PC-9 (cell line): ENCODE measurements around the gene ATP6V0E1. TPM values are rescaled to one million over a fixed set of nuclear protein-coding genes. Genes with fewer than 3 reads are reported as not detected.
A peak's percentile ranks its signal among the peaks of the same experiment; 100 is the strongest.

Experiments used
- BruUV-seq: library from RNA; stranded (reverse); fragments of 400-500 nt; replicated peaks from 2 replicates; lab custom pipeline; 2021; lab: Mats Ljungman, UMichigan
- CTCF ChIA-PET: fragments of 300-600 bp; sonication (Branson Sonifier 250); formaldehyde crosslinking; loops from one replicate; lab custom pipeline; 2022; ENCODE audit warnings: antibody characterized with exemption; lab: Charles Lee
- POLR2A ChIA-PET: fragments of 300-600 bp; sonication (Branson Sonifier 250); formaldehyde crosslinking; loops from one replicate; lab custom pipeline; 2022; ENCODE audit warnings: antibody characterized with exemption; ENCODE audit not compliant: unreplicated experiment; lab: Charles Lee
- DNase-seq, 2 experiments: peaks; one replicate each; pipeline versions ENCODE4 v3.0.0 to v3.0.0-alpha.2; 2015 to 2022; ENCODE audit warnings: mixed read lengths in 1 of 2
- H2AFZ ChIP-seq: fragments of 200-600 bp; sonication (generic); 2 replicates; pipeline ENCODE4 v1.8.1; 2017; ENCODE audit warnings: antibody characterized with exemption
- H3F3A ChIP-seq: fragments of 200-600 bp; sonication (generic); 2 replicates; pipeline ENCODE4 v1.8.1; 2017; ENCODE audit warnings: antibody characterized with exemption, mild to moderate bottlenecking, low read depth; ENCODE audit not compliant: insufficient read depth
- H3K27ac ChIP-seq: fragments of 200-600 bp; sonication (generic); 2 replicates; pipeline ENCODE4 v1.6.1; 2016; ENCODE audit warnings: mixed run types
- H3K27me3 ChIP-seq: fragments of 200-600 bp; sonication (generic); 2 replicates; pipeline ENCODE4 v1.6.1; 2016; ENCODE audit warnings: low read depth, mixed run types; ENCODE audit not compliant: insufficient read depth
- H3K36me3 ChIP-seq: fragments of 200-600 bp; sonication (generic); 2 replicates; pipeline ENCODE4 v1.6.1; 2016; ENCODE audit warnings: low read depth, mixed run types
- H3K4me1 ChIP-seq: fragments of 200-600 bp; sonication (generic); replicated peaks from 2 replicates; pipeline ENCODE4 v1.6.1; 2016; ENCODE audit warnings: mixed run types; ENCODE audit not compliant: insufficient read depth
- H3K4me2 ChIP-seq: fragments of 200-600 bp; sonication (generic); 2 replicates; pipeline ENCODE4 v1.6.1; 2017; ENCODE audit warnings: mixed run types
- H3K4me3 ChIP-seq: fragments of 200-600 bp; sonication (generic); 2 replicates; pipeline ENCODE4 v1.6.1; 2016; ENCODE audit warnings: mixed run types
- H3K79me2 ChIP-seq: fragments of 200-600 bp; sonication (generic); 2 replicates; pipeline ENCODE4 v1.6.1; 2017; ENCODE audit warnings: low read depth, mixed run types
- H3K9me2 ChIP-seq: fragments of 200-600 bp; sonication (generic); 2 replicates; pipeline ENCODE4 v1.8.1; 2017; ENCODE audit warnings: mild to moderate bottlenecking; ENCODE audit not compliant: insufficient read depth
- H3K9me3 ChIP-seq: fragments of 200-600 bp; sonication (generic); 2 replicates; pipeline ENCODE4 v1.8.1; 2016; ENCODE audit warnings: low read depth; ENCODE audit not compliant: insufficient read depth
- H4K20me1 ChIP-seq: fragments of 200-600 bp; sonication (generic); 2 replicates; pipeline ENCODE4 v1.8.1; 2017; ENCODE audit not compliant: insufficient read depth
- EZH2 ChIP-seq: fragments of 200-600 bp; sonication (generic); IDR thresholded peaks from 2 replicates; pipeline ENCODE4 v1.8.0; 2017; ENCODE audit warnings: antibody characterized with exemption, low read depth
- intact Hi-C: fragments of 100-400 bp; cut with micrococcal nuclease; formaldehyde crosslinking; loops from one replicate; pipeline ENCODE4 v1.10.0; 2022; ENCODE audit not compliant: unreplicated experiment
- total RNA-seq: library from RNA; stranded (reverse); gene quantifications from 2 replicates; pipeline ENCODE4 v1.2.3, GENCODE V29; 2021
- TF ChIP-seq, protein P1 (sequence below): fragments of 200-600 bp; sonication (generic); conservative IDR thresholded peaks from 2 replicates; pipeline ENCODE4 v1.6.1; 2017; ENCODE audit warnings: mixed run types, antibody characterized with exemption, mild to moderate bottlenecking, moderate library complexity

The ATP6V0E1 gene
- total RNA-seq, 1 experiment from 2014 or later = 251 TPM

DNA sequence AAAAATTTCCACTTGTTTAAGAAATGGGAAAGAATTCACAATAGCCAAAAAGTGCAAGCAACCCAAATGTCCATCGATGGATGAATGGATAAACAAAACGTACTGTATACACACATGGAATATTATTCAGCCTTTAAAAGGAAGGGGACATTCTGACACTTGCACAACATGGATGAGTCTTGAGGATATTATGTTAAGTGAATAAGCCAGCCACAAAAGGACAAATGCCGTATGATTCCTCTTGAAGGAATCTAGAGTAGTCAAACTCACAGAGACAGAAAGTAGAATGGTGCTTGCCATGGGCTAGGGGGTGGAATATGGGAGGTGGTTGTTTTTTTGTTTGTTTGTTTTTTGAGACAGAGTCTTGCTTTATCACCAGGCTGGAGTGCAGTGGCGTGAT, 3.8 kb upstream of the ATP6V0E1 start:
- H3K36me3 ChIP-seq = no peaks in the 10 kb centered on the region
- no peak overlapping the region for H3K27ac ChIP-seq
- no peak overlapping the region for H2AFZ ChIP-seq
- TF ChIP-seq EZH2 = no peak
- TF ChIP-seq, protein P1, sequence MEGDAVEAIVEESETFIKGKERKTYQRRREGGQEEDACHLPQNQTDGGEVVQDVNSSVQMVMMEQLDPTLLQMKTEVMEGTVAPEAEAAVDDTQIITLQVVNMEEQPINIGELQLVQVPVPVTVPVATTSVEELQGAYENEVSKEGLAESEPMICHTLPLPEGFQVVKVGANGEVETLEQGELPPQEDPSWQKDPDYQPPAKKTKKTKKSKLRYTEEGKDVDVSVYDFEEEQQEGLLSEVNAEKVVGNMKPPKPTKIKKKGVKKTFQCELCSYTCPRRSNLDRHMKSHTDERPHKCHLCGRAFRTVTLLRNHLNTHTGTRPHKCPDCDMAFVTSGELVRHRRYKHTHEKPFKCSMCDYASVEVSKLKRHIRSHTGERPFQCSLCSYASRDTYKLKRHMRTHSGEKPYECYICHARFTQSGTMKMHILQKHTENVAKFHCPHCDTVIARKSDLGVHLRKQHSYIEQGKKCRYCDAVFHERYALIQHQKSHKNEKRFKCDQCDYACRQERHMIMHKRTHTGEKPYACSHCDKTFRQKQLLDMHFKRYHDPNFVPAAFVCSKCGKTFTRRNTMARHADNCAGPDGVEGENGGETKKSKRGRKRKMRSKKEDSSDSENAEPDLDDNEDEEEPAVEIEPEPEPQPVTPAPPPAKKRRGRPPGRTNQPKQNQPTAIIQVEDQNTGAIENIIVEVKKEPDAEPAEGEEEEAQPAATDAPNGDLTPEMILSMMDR = no peak
- no peaks in the 10 kb centered on the region for H3K27me3 ChIP-seq
- H3K4me3 ChIP-seq = no peak overlapping the region
- no peaks in the 10 kb centered on the region for H4K20me1 ChIP-seq
- ChIA-PET CTCF (interaction anchor here (0.6 to 0.7 kb wide), 2 partner anchors 52 to 168 kb away, joined by 3 read pairs; no protein-coding TSS in a partner anchor), POLR2A (no interaction called here)
- intact Hi-C loops = loop anchor here (5.0 to 10.0 kb wide), 5 partner anchors 262 to 995 kb away; partner anchors contain the start of genes BOD1 and STC2
- no peaks in the 10 kb centered on the region for H3K9me3 ChIP-seq
- no peak for DNase-seq
- peaks cover 10% of the 10 kb centered on the region; the same call in 1 of the 2 replicates for H3K79me2 ChIP-seq
- H3K4me2 ChIP-seq = no peak overlapping the region
- H3K4me1 ChIP-seq = no peaks in the 10 kb centered on the region
- H3F3A ChIP-seq = peaks cover 21% of the 10 kb centered on the region
- H3K9me2 ChIP-seq = no peaks in the 10 kb centered on the region
- no TSS peak for BruUV-seq

DNA sequence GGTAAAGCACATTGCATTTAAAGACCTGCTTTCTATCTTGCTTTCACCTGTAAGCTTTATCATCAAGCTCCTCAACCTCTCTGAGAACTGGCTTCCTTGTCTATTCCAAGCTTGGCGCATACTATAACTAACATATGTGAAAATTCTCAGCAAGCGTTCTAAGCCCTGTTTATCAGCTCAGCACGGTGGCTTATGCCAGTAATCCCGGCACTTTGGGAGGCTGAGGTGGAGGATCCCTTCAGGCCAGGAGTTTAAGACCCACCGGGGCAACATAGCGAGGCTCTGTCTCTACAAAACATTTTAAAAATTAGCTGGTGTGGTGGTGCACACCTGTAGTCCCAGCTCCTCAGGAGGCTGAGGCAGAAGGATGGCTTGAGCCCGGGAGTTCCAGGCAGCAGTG, 1.6 kb upstream of the ATP6V0E1 start:
- peaks cover 23% of the 10 kb centered on the region for H3F3A ChIP-seq
- peaks cover 31% of the 10 kb centered on the region for H3K79me2 ChIP-seq
- intact Hi-C loops = loop anchor here (5.0 kb wide), 3 partner anchors 345 to 635 kb away; partner anchors contain the start of genes BOD1 and STC2
- peaks cover 13% of the 10 kb centered on the region; the same call in 1 of the 2 replicates for H3K4me1 ChIP-seq
- DNase-seq = no peak
- ChIA-PET CTCF (interaction anchor here (0.6 to 0.7 kb wide), 2 partner anchors 992 to 1438 kb away, joined by 5 to 8 read pairs; no protein-coding TSS in a partner anchor), POLR2A (no interaction called here)
- H3K36me3 ChIP-seq = 0 out of 2 replicates have a peak, but pooled peaks cover 7% of the 10 kb centered on the region
- no peaks in the 10 kb centered on the region; the same call in 1 of the 2 replicates for H4K20me1 ChIP-seq
- TF ChIP-seq EZH2 = no peak
- TF ChIP-seq, protein P1 = no peak
- no peak overlapping the region for H3K4me2 ChIP-seq
- H2AFZ ChIP-seq = no peak overlapping the region
- BruUV-seq = no TSS peak
- H3K4me3 ChIP-seq = no peak overlapping the region
- H3K9me2 ChIP-seq = no peaks in the 10 kb centered on the region
- no peak overlapping the region for H3K27ac ChIP-seq
- H3K27me3 ChIP-seq = no peaks in the 10 kb centered on the region
- no peaks in the 10 kb centered on the region for H3K9me3 ChIP-seq

DNA sequence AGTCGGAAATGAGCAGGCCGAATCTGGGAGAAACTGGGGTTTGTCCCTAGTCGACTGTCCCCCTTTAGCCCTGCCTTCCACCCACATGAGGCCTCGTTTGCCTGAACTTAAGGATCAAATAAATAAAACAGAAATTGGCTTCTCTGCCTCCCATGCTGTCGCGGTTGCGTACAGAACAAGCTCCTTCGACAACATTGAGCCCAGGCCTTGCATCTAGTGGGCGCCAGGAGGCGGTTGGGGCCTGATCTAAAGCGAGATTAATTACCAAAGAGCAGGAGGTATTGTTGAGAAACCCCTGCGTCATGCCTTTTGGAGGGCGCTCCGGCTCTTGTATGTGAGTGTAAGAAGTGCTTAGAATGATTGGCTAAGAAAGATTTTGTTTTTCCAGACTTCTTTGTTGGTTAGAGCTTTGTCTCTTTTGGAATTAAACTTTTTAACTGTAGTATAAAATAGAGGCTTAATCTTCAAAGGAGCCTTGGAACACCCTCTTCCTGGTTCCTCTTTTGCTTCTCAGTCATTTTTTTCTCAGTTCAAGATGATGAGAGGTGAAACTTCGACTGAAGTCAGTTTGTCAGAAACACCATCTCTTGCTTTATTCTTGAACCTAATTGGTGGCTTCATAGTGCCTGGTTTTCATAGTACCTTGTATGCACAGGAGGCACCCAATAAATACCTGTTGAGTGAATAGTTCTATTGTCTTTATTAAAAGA, 828 bp downstream of the ATP6V0E1 start:
- intact Hi-C loops = loop anchor here (1.0 to 5.0 kb wide), 6 partner anchors 73 to 633 kb away; partner anchors contain the start of genes BNIP1, BOD1 and STC2
- Histone ChIP-seq H3K79me2 (peaks cover 56% of the 10 kb centered on the region), H3K4me3 (peak overlapping the region; percentile 87), H3K4me2 (peak overlapping the region; percentile 71), H3F3A (peaks cover 23% of the 10 kb centered on the region), H3K9me3 (no peaks in the 10 kb centered on the region), H3K27ac (peak overlapping the region; percentile 77), H3K9me2 (no peaks in the 10 kb centered on the region), H4K20me1 (no peaks in the 10 kb centered on the region; the same call in 1 of the 2 replicates), H3K27me3 (no peaks in the 10 kb centered on the region), H3K36me3 (0 out of 2 replicates have a peak, but pooled peaks cover 11% of the 10 kb centered on the region), H2AFZ (peak overlapping the region; percentile 87), H3K4me1 (peaks cover 13% of the 10 kb centered on the region; the same call in 1 of the 2 replicates)
- TF ChIP-seq, protein P1 = peak; percentile 65
- TF ChIP-seq EZH2 = no peak
- ChIA-PET POLR2A (interaction anchor here (0.5 to 1.0 kb wide), 7 partner anchors 23 to 979 kb away, joined by 3 to 10 read pairs (median 4); no protein-coding TSS in a partner anchor), CTCF (interaction anchor here (0.6 to 2.0 kb wide), 5 partner anchors 32 to 632 kb away, joined by 3 to 12 read pairs (median 6); partner anchors contain the start of gene BNIP1)
- BruUV-seq = no TSS peak
- DNase-seq = peak; percentile 63 to 79
